Measurements from ENCODE around the gene SMYD2. TPM values are rescaled to one million over a fixed set of nuclear protein-coding genes. Genes with fewer than 3 reads are reported as not detected.

SMYD2 gene, protein sequence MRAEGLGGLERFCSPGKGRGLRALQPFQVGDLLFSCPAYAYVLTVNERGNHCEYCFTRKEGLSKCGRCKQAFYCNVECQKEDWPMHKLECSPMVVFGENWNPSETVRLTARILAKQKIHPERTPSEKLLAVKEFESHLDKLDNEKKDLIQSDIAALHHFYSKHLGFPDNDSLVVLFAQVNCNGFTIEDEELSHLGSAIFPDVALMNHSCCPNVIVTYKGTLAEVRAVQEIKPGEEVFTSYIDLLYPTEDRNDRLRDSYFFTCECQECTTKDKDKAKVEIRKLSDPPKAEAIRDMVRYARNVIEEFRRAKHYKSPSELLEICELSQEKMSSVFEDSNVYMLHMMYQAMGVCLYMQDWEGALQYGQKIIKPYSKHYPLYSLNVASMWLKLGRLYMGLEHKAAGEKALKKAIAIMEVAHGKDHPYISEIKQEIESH
- polyA plus RNA-seq (2011; rRNA removed) = 54.9 and 57.7 TPM in 2 replicates
- polyA plus RNA-seq (2012; cell fraction: cytosol; rRNA removed) = 22.9 and 26.2 TPM in 2 replicates
- 14.2 and 21.0 TPM in 2 replicates for polyA plus RNA-seq (2012; cell fraction: nucleus; rRNA removed)
- 32.3 to 32.9 TPM (median 32.3 TPM) in 3 replicates for polyA plus RNA-seq (2017; fragmentation: RNase III; extraction: RNeasy Plus Mini Kit Qiagen cat#74134 plus additional on column Dnase treatment)
- 17.8 and 19.0 TPM in 2 replicates for polyA minus RNA-seq (2011; rRNA and poly(A)+ RNA removed)

GRCh38 chr1:214281021-214281719, at the start of gene SMYD2:
SMYD2 (plus strand) TSS chr1:214281159; CDS start chr1:214281255, 96 bp downstream.
- peak within 1 kb of the TSS; percentile 98 to 99 for H3K27ac ChIP-seq
- WGBS (ENCODE audit: missing lambda C conversion rate) = 0% methylated on average over 4 of the region's 94 CpGs
- peak; percentile 83 to 86 for ATAC-seq
- H3K4me2 ChIP-seq = peak within 1 kb of the TSS; percentile 77
- H3K4me3 ChIP-seq = peak within 1 kb of the TSS; percentile 90
- H3K4me1 ChIP-seq = peaks cover 22% of the 10 kb centered on the region
- DNase-seq (ENCODE audit: low read depth in 1 of 2, low spot score in 1 of 2) = peak; percentile 53 to 66
- CTCF ChIA-PET = interaction anchor here (5.8 to 7.2 kb wide), 2 partner anchors 20 to 50 kb away, joined by 43 to 70 read pairs; no protein-coding TSS in a partner anchor
- no peak for FAIRE-seq
- POLR2A ChIA-PET = interaction anchor here (0.7 to 1.0 kb wide), 2 partner anchors 10 to 37 kb away, joined by 3 read pairs; no protein-coding TSS in a partner anchor
- no peaks in the 10 kb centered on the region for H3K9me3 ChIP-seq
- no peak for TF ChIP-seq BHLHE40 (IDR thresholded peaks at IDR 0.05; ENCODE audit: low read depth, low read length)
- TF ChIP-seq, protein P1, sequence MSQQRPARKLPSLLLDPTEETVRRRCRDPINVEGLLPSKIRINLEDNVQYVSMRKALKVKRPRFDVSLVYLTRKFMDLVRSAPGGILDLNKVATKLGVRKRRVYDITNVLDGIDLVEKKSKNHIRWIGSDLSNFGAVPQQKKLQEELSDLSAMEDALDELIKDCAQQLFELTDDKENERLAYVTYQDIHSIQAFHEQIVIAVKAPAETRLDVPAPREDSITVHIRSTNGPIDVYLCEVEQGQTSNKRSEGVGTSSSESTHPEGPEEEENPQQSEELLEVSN (IDR thresholded peaks at IDR 0.05; ENCODE audit: borderline replicate concordance, low read depth) = peak; percentile 78
- no peak for TF ChIP-seq HEYL (CRISPR knock-in tag; IDR thresholded peaks at IDR 0.05)
- no peak for TF ChIP-seq KDM1A (IDR thresholded peaks at IDR 0.05; ENCODE audit: low read depth)
- no peak for TF ChIP-seq RFX5 (IDR thresholded peaks at IDR 0.05)
- no peak for TF ChIP-seq CEBPB (IDR thresholded peaks at IDR 0.05)
- no peak for TF ChIP-seq JUNB (IDR thresholded peaks at IDR 0.05)
- TF ChIP-seq POLR2AphosphoS2 (conservative IDR thresholded peaks at IDR 0.05; ENCODE audit: low read length) = no peak
- TF ChIP-seq EHMT2 (IDR thresholded peaks at IDR 0.05; ENCODE audit: low read depth) = no peak
- no peak for TF ChIP-seq HDAC2 (IDR thresholded peaks at IDR 0.05)
- no peak for TF ChIP-seq FOSL2 (IDR thresholded peaks at IDR 0.05)
- no peak for TF ChIP-seq FOSL2 (CRISPR knock-in tag; IDR thresholded peaks at IDR 0.05)
- no peak for TF ChIP-seq ATOH8 (CRISPR knock-in tag; IDR thresholded peaks at IDR 0.05; ENCODE audit: low read depth)
- TF ChIP-seq CTCF (IDR thresholded peaks at IDR 0.05) = no peak
- TF ChIP-seq NR3C1 (IDR thresholded peaks at IDR 0.05) = no peak
- no peak for TF ChIP-seq ZC3H11A (IDR thresholded peaks at IDR 0.05)
- TF ChIP-seq, protein P2, sequence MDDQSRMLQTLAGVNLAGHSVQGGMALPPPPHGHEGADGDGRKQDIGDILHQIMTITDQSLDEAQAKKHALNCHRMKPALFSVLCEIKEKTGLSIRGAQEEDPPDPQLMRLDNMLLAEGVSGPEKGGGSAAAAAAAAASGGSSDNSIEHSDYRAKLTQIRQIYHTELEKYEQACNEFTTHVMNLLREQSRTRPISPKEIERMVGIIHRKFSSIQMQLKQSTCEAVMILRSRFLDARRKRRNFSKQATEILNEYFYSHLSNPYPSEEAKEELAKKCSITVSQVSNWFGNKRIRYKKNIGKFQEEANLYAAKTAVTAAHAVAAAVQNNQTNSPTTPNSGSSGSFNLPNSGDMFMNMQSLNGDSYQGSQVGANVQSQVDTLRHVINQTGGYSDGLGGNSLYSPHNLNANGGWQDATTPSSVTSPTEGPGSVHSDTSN (IDR thresholded peaks at IDR 0.05) = no peak
- no peak for TF ChIP-seq RARB (CRISPR knock-in tag; IDR thresholded peaks at IDR 0.05)
- no peak for TF ChIP-seq NPAS2 (CRISPR knock-in tag; IDR thresholded peaks at IDR 0.05; ENCODE audit: borderline replicate concordance)
- no peak for TF ChIP-seq HMGXB4 (CRISPR knock-in tag; IDR thresholded peaks at IDR 0.05; ENCODE audit: borderline replicate concordance)
- no peak for TF ChIP-seq BCL3 (IDR thresholded peaks at IDR 0.05)
- no peak for TF ChIP-seq SREBF2 (IDR thresholded peaks at IDR 0.05)
- no peak for TF ChIP-seq KDM5A (IDR thresholded peaks at IDR 0.05)
- TF ChIP-seq, protein P3, sequence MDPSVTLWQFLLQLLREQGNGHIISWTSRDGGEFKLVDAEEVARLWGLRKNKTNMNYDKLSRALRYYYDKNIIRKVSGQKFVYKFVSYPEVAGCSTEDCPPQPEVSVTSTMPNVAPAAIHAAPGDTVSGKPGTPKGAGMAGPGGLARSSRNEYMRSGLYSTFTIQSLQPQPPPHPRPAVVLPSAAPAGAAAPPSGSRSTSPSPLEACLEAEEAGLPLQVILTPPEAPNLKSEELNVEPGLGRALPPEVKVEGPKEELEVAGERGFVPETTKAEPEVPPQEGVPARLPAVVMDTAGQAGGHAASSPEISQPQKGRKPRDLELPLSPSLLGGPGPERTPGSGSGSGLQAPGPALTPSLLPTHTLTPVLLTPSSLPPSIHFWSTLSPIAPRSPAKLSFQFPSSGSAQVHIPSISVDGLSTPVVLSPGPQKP (IDR thresholded peaks at IDR 0.05; ENCODE audit: low read depth, low read length) = no peak
- peak; percentile 36 for TF ChIP-seq POLR2A (IDR thresholded peaks at IDR 0.05; ENCODE audit: low read length)
- peak; percentile 36; the same call in 1 of the 2 replicates for TF ChIP-seq MYC (IDR thresholded peaks at IDR 0.05; ENCODE audit: borderline replicate concordance, low read length)
- TF ChIP-seq EHF (CRISPR knock-in tag; IDR thresholded peaks at IDR 0.05) = no peak

Data from A549 (cell line).